ENCODE data around the gene CYB5R3. TPM values are rescaled to one million over a fixed set of nuclear protein-coding genes. Genes with fewer than 3 reads are reported as not detected.
"Not testable (repeated sequence)": the region's sequence is repeated elsewhere in the genome, so short reads cannot be mapped to it uniquely, and the experiment has no call there.

Gene CYB5R3
- total RNA-seq, 1 experiment from 2014 or later, result 85.4 TPM

GRCh38 chr22:42577623-42578240 is 71.5 kb downstream of the CYB5R3 start:
- Mint-ChIP-seq H3K27ac (no peak overlapping the region), H3K27me3 (ENCODE audit: low read depth) (no peaks in the 10 kb centered on the region), H3K4me3 (no peak overlapping the region), H3K4me1 (peaks cover 6% of the 10 kb centered on the region), H3K9me3 (no peaks in the 10 kb centered on the region), H3K36me3 (peaks cover 24% of the 10 kb centered on the region)
- TF ChIP-seq, protein P1, sequence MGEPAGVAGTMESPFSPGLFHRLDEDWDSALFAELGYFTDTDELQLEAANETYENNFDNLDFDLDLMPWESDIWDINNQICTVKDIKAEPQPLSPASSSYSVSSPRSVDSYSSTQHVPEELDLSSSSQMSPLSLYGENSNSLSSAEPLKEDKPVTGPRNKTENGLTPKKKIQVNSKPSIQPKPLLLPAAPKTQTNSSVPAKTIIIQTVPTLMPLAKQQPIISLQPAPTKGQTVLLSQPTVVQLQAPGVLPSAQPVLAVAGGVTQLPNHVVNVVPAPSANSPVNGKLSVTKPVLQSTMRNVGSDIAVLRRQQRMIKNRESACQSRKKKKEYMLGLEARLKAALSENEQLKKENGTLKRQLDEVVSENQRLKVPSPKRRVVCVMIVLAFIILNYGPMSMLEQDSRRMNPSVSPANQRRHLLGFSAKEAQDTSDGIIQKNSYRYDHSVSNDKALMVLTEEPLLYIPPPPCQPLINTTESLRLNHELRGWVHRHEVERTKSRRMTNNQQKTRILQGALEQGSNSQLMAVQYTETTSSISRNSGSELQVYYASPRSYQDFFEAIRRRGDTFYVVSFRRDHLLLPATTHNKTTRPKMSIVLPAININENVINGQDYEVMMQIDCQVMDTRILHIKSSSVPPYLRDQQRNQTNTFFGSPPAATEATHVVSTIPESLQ (CRISPR knock-in tag; IDR thresholded peaks at IDR 0.05), result no peak
- no peak for TF ChIP-seq ZNF425 (CRISPR knock-in tag; conservative IDR thresholded peaks at IDR 0.05)
- CTCF ChIA-PET, result no interaction called here
- POLR2A ChIA-PET, result no interaction called here
- ATAC-seq (no peak), DNase-seq (ENCODE audit: low spot score) (no peak)

GRCh38 chr22:42577141-42577540 is 72.1 kb downstream of the CYB5R3 start:
- DNase-seq (ENCODE audit: low spot score); H3K27me3 Mint-ChIP-seq (ENCODE audit: low read depth); CTCF ChIA-PET; ATAC-seq; H3K27ac Mint-ChIP-seq; H3K4me3 Mint-ChIP-seq; H3K9me3 Mint-ChIP-seq; H3K4me1 Mint-ChIP-seq; POLR2A ChIA-PET: not testable (repeated sequence)
- peaks cover 28% of the 10 kb centered on the region for H3K36me3 Mint-ChIP-seq

- H3K27me3 Mint-ChIP-seq (ENCODE audit: low read depth); H3K4me3 Mint-ChIP-seq; H3K9me3 Mint-ChIP-seq; DNase-seq (ENCODE audit: low spot score); ATAC-seq; H3K27ac Mint-ChIP-seq; CTCF ChIA-PET; H3K4me1 Mint-ChIP-seq; POLR2A ChIA-PET: not testable (repeated sequence)
- peaks cover 32% of the 10 kb centered on the region for H3K36me3 Mint-ChIP-seq
These were observed 73.1 kb downstream of the CYB5R3 start for GRCh38 chr22:42575996-42576574.

DNA sequence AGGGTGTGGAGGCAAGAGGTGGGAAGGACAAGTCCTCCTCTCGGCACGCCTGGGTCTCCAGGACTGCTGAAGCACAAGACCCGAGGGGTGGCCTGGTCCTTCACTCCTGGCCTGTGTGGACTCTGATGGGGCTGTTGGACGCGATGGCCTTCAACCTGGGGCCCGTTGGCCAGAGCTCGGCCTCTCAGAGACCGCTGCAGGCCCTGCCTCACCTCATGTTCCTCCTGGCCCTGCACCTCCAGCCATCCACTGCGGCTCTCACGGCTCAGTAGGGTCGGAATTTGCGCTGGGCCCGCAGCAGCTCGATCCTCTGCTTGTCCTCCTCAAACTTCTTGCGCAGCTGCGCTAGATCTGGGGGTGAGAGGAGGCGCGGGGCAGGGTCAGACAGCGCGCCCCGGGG is 74.7 kb downstream of the CYB5R3 start:
- CTCF ChIA-PET; H3K4me3 Mint-ChIP-seq; DNase-seq (ENCODE audit: low spot score); H3K27me3 Mint-ChIP-seq (ENCODE audit: low read depth); POLR2A ChIA-PET; H3K9me3 Mint-ChIP-seq; H3K27ac Mint-ChIP-seq; ATAC-seq: not testable (repeated sequence)
- Mint-ChIP-seq H3K36me3 (peaks cover 28% of the 10 kb centered on the region), H3K4me1 (peaks cover 13% of the 10 kb centered on the region)

GRCh38 chr22:42574046-42574445 is 75.1 kb downstream of the CYB5R3 start:
- ATAC-seq; DNase-seq (ENCODE audit: low spot score); H3K4me3 Mint-ChIP-seq; H3K9me3 Mint-ChIP-seq; H3K27ac Mint-ChIP-seq; CTCF ChIA-PET; POLR2A ChIA-PET; H3K27me3 Mint-ChIP-seq (ENCODE audit: low read depth): not testable (repeated sequence)
- Mint-ChIP-seq H3K4me1 (peaks cover 13% of the 10 kb centered on the region), H3K36me3 (peaks cover 28% of the 10 kb centered on the region)

DNA sequence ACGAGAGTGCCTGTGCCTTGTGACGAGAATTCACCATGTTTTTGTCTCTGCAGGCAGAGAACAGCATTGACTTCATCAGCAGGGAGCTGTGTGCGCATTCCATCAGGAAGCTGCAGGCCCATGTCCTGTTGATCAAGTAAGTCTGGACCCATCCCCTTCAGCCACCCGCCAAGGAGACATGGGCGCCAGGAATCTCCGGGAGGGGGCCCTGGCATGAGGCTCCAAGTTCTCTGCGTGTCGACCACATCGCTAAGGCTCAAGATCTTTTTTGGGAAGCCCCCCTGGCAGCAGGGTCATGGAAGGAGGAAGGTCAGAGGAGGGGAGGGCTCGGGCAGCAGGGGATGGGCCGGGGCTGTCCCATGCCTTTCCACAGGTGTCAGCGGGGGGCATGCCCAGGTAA is 78.1 kb downstream of the CYB5R3 start:
- Mint-ChIP-seq H3K36me3 (peaks cover 15% of the 10 kb centered on the region), H3K4me1 (peaks cover 13% of the 10 kb centered on the region), H3K27ac (peak overlapping the region; percentile 88)
- CTCF ChIA-PET; H3K4me3 Mint-ChIP-seq; DNase-seq (ENCODE audit: low spot score); H3K27me3 Mint-ChIP-seq (ENCODE audit: low read depth); POLR2A ChIA-PET; H3K9me3 Mint-ChIP-seq: not testable (repeated sequence)
- ATAC-seq, result peak; percentile 11

- H3K4me1 Mint-ChIP-seq, result peaks cover 13% of the 10 kb centered on the region
- H3K36me3 Mint-ChIP-seq, result peaks cover 15% of the 10 kb centered on the region
- POLR2A ChIA-PET, result interaction anchor here (0.6 kb wide), 1 partner anchor 309 kb away, joined by 3 read pairs; no protein-coding TSS in a partner anchor
- peak; percentile 53 for ATAC-seq
- H3K9me3 Mint-ChIP-seq; H3K27me3 Mint-ChIP-seq (ENCODE audit: low read depth); DNase-seq (ENCODE audit: low spot score); H3K4me3 Mint-ChIP-seq; CTCF ChIA-PET: not testable (repeated sequence)
- H3K27ac Mint-ChIP-seq, result peak overlapping the region; percentile 65
These were observed 78.6 kb downstream of the CYB5R3 start for GRCh38 chr22:42570580-42570979.

GRCh38 chr22:42567950-42568349 is 81.2 kb downstream of the CYB5R3 start:
- H3K27me3 Mint-ChIP-seq (ENCODE audit: low read depth), result peaks cover 18% of the 10 kb centered on the region
- H3K36me3 Mint-ChIP-seq; POLR2A ChIA-PET; DNase-seq (ENCODE audit: low spot score); H3K4me3 Mint-ChIP-seq; CTCF ChIA-PET; H3K9me3 Mint-ChIP-seq; ATAC-seq; H3K27ac Mint-ChIP-seq: not testable (repeated sequence)
- H3K4me1 Mint-ChIP-seq, result peaks cover 13% of the 10 kb centered on the region

All from WTC11 (cell line).